ENCODE results near the gene INSYN2B. TPM values are rescaled to one million over a fixed set of nuclear protein-coding genes. Genes with fewer than 3 reads are reported as not detected.
"Not testable (repeated sequence)": the region's sequence is repeated elsewhere in the genome, so short reads cannot be mapped to it uniquely, and the experiment has no call there.

INSYN2B gene
- total RNA-seq, 1 donor from 2014 or later = 0.25 TPM

DNA sequence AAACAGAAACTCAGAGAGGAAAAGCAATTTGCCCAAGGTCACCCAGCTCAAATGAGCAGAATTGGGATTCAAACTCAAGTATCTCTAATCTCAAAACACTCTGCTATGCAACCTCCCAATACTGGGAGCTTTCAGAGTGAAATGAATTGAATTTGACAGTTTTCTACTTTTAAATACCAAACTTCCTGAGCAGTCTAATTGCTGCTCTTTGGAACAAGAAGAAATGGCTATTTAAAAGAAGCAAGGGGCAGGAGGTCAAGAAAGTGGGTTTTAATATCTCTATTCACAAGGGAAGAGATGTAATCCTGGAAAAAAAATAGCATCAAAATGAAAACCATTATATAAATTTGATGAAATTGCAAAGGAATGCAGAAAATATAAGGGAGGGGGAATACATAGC lies 142.6 kb downstream of the INSYN2B start:
- intact Hi-C loops (cut with DNase I) = no loop called here
- TF ChIP-seq POLR2A (IDR thresholded peaks at IDR 0.05) = no peak
- no peak for TF ChIP-seq POLR2AphosphoS5 (IDR thresholded peaks at IDR 0.05; ENCODE audit: insufficient read depth in 1 of 2, low read depth in 1 of 2)
- TF ChIP-seq, protein P1, sequence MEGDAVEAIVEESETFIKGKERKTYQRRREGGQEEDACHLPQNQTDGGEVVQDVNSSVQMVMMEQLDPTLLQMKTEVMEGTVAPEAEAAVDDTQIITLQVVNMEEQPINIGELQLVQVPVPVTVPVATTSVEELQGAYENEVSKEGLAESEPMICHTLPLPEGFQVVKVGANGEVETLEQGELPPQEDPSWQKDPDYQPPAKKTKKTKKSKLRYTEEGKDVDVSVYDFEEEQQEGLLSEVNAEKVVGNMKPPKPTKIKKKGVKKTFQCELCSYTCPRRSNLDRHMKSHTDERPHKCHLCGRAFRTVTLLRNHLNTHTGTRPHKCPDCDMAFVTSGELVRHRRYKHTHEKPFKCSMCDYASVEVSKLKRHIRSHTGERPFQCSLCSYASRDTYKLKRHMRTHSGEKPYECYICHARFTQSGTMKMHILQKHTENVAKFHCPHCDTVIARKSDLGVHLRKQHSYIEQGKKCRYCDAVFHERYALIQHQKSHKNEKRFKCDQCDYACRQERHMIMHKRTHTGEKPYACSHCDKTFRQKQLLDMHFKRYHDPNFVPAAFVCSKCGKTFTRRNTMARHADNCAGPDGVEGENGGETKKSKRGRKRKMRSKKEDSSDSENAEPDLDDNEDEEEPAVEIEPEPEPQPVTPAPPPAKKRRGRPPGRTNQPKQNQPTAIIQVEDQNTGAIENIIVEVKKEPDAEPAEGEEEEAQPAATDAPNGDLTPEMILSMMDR (IDR thresholded peaks at IDR 0.05) = no peak
- Histone ChIP-seq H3K9me3 (no peaks in the 10 kb centered on the region), H3K4me3 (no peak overlapping the region), H3K36me3 (no peaks in the 10 kb centered on the region), H3K4me1 (no peaks in the 10 kb centered on the region), H3K27ac (no peak overlapping the region), H3K27me3 (no peaks in the 10 kb centered on the region)
- no peak for DNase-seq (ENCODE audit: extremely low spot score in 2 of 2)

DNA sequence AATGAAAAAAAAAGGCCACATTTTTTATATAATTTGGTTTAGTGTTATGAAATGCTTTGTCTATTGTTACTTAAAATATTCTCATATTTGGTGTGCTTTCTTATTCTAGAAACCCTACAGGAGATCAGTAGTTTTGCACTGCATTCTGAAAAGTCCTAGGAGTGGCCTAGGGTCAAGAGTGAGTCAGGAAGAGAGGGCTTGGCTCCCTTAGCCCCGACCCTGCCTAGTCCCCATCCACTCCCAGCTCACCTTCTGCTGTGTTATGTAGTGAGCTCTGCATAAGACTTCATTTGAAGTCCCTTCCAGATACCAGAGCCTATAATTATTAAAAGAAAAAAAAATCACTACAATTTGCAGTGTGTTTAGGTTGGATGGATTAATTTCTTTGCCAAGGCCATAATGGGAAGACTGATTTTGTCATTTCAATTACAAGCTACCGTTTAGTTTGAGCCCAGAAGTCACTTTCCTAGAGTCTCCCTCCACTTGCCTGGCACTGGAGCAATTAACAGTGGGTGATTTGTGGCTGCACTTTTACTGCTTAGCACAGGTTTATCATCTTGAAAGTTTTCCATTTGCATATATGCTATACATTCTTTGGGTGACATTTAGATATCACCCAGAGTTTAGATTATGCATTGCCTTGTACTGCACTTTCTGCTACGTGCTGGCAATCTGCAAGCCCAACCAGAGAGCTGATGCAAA lies 143.3 kb downstream of the INSYN2B start:
- Histone ChIP-seq H3K9me3 (no peaks in the 10 kb centered on the region), H3K36me3 (no peaks in the 10 kb centered on the region), H3K4me3 (no peak overlapping the region), H3K27me3 (no peaks in the 10 kb centered on the region), H3K27ac (no peak overlapping the region), H3K4me1 (no peaks in the 10 kb centered on the region)
- intact Hi-C loops (cut with DNase I) = no loop called here
- TF ChIP-seq, protein P1 (IDR thresholded peaks at IDR 0.05) = no peak
- TF ChIP-seq POLR2A (IDR thresholded peaks at IDR 0.05) (no peak), POLR2AphosphoS5 (IDR thresholded peaks at IDR 0.05; ENCODE audit: insufficient read depth in 1 of 2, low read depth in 1 of 2) (no peak)
- no peak for DNase-seq (ENCODE audit: extremely low spot score in 2 of 2)

DNA sequence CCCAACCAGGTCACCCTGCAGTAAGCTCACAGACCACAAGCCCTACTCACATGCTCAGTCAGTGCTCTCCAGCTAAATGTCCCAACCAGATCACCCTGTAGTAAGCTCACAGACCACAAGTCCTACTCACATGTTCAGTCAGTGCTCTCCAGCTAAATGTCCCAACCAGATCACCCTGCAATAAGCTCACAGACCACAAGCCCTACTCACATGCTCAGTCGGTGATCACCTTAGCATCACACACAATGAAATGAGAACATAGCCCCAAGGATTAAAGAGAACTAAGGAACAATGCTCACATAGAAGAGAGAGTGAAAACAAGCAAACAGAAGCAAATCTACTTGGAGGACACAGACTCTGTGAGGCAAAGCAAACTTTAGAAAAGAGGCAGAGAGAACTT lies 145.8 kb downstream of the INSYN2B start:
- H3K27ac ChIP-seq; H3K27me3 ChIP-seq; intact Hi-C loops (cut with DNase I); H3K36me3 ChIP-seq; H3K4me3 ChIP-seq; H3K4me1 ChIP-seq; H3K9me3 ChIP-seq; DNase-seq (ENCODE audit: extremely low spot score in 2 of 2): not testable (repeated sequence)

DNA sequence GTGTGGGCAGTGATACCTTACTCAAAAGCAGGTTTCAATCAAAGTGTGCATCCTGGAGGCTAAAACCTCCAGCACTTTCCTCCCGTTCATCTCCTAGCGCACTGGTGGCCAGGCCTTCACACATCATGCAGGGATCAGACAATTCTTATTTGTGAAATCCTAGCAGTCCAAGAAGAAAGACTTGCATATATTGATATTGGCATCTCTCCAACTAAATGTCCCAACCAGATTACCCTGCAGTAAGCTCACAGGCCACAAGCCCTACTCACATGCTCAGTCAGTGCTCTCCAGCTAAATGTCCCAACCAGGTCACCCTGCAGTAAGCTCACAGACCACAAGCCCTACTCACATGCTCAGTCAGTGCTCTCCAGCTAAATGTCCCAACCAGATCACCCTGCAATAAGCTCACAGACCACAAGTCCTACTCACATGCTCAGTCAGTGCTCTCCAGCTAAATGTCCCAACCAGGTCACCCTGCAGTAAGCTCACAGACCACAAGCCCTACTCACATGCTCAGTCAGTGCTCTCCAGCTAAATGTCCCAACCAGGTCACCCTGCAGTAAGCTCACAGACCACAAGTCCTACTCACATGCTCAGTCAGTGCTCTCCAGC lies 146.5 kb downstream of the INSYN2B start:
- H3K36me3 ChIP-seq; H3K27me3 ChIP-seq; intact Hi-C loops (cut with DNase I); H3K4me1 ChIP-seq; H3K4me3 ChIP-seq; H3K9me3 ChIP-seq; DNase-seq (ENCODE audit: extremely low spot score in 2 of 2); H3K27ac ChIP-seq: not testable (repeated sequence)

DNA sequence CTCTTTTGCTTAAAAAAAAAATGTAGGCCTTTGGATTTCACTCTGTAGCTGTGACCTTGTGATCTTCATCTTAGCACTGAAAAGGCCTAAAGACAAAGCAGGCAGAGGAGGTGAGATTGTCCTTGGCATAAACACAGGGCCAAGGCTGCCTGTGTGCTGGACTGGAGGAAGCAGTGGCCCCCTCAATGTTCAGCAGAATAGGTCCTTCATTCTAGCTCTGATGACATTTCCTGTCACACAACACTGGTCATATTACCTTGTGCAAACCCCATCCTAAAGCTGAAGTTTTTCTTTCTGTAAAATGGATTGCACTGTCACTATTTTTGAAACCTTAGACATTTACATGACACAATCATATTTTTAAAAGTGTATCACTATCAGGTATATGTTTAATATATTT lies 147.4 kb downstream of the INSYN2B start:
- H3K36me3 ChIP-seq = no peaks in the 10 kb centered on the region
- H3K4me1 ChIP-seq = no peaks in the 10 kb centered on the region
- intact Hi-C loops (cut with DNase I) = no loop called here
- no peak overlapping the region for H3K27ac ChIP-seq
- H3K4me3 ChIP-seq = no peak overlapping the region
- TF ChIP-seq POLR2A (IDR thresholded peaks at IDR 0.05) (no peak), POLR2AphosphoS5 (IDR thresholded peaks at IDR 0.05; ENCODE audit: insufficient read depth in 1 of 2, low read depth in 1 of 2) (no peak)
- TF ChIP-seq, protein P1 (IDR thresholded peaks at IDR 0.05) = no peak
- DNase-seq (ENCODE audit: extremely low spot score in 2 of 2) = no peak
- no peaks in the 10 kb centered on the region for H3K27me3 ChIP-seq
- H3K9me3 ChIP-seq = no peaks in the 10 kb centered on the region

DNA sequence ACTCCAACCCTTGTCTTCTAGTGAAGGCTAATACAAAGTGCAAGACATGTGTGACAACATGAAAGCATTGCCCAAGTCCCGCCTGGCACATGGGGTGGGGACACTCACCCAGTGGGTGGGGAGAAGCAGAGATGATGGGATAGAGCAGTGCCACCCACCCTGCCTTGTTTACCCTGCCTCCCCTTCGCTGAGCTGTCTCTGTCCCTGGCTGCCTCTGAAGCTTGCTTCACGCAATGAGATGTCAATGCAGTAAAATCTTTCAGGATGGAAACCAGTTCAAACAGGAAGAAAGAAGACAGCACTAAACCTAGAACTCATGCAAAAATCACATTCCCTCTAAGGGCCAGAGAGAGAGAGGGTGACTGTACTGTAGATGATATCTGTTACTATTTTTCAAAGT lies 148.0 kb downstream of the INSYN2B start:
- intact Hi-C loops (cut with DNase I) = no loop called here
- TF ChIP-seq POLR2A (IDR thresholded peaks at IDR 0.05) = no peak
- TF ChIP-seq, protein P1 (IDR thresholded peaks at IDR 0.05) = no peak
- H3K27ac ChIP-seq = no peak overlapping the region
- no peaks in the 10 kb centered on the region for H3K36me3 ChIP-seq
- H3K27me3 ChIP-seq = no peaks in the 10 kb centered on the region
- H3K4me3 ChIP-seq = no peak overlapping the region
- no peak for DNase-seq (ENCODE audit: extremely low spot score in 2 of 2)
- no peaks in the 10 kb centered on the region for H3K4me1 ChIP-seq
- no peaks in the 10 kb centered on the region for H3K9me3 ChIP-seq
